Natural killer cell treated with Interleukin-12 subunit alpha and Interleukin-12 subunit beta and Interleukin-15 and Interleukin-18, amount 100 ng/mL, for 72 hours (primary cell): Measurements from ENCODE around the gene AFF3. TPM values are rescaled to one million over a fixed set of nuclear protein-coding genes. Genes with fewer than 3 reads are reported as not detected.
"Not testable (repeated sequence)": the region's sequence is repeated elsewhere in the genome, so short reads cannot be mapped to it uniquely, and the experiment has no call there.

Source experiments
- ATAC-seq, 2 donors: fragments of 150-1000 bp; cut with Tn5 transposase in 1 of 2; sonication (Bioruptor Pico), chemical (Tn5 transposase) in 1 of 2; 2 replicates each; pipeline ENCODE4 v1.10.0; 2021
- DNase-seq: peaks from one replicate; pipeline ENCODE4 v3.0.0; 2022; ENCODE audit warnings: low spot score
- H3K27ac Mint-ChIP-seq, 2 donors: 1 replicate in 1 of 2; 2 replicates in 1 of 2; pipeline ENCODE4 v1.8.0; 2022; ENCODE audit warnings: mixed read lengths in 2 of 2, mild to moderate bottlenecking in 1 of 2, moderate library complexity in 1 of 2
- H3K27me3 Mint-ChIP-seq, 2 donors: 1 replicate in 1 of 2; 2 replicates in 1 of 2; pipeline ENCODE4 v1.8.0; 2022; ENCODE audit warnings: mixed read lengths in 2 of 2
- H3K36me3 Mint-ChIP-seq: one replicate; pipeline ENCODE4 v1.8.0; 2022; ENCODE audit warnings: mixed read lengths
- H3K4me1 Mint-ChIP-seq, 2 donors: 1 replicate in 1 of 2; 2 replicates in 1 of 2; pipeline ENCODE4 v1.8.0; 2022; ENCODE audit warnings: low read depth in 2 of 2, mixed read lengths in 2 of 2, mild to moderate bottlenecking in 1 of 2
- H3K4me3 Mint-ChIP-seq: one replicate; pipeline ENCODE4 v1.8.0; 2022; ENCODE audit warnings: mixed read lengths
- H3K9me3 Mint-ChIP-seq: 2 replicates; pipeline ENCODE4 v1.8.0; 2022; ENCODE audit warnings: mixed read lengths
- total RNA-seq, 2 donors: library from RNA; stranded (reverse); gene quantifications; one replicate each; pipeline ENCODE4 v1.2.3, GENCODE V29; 2022

AFF3 gene
- total RNA-seq, 2 donors from 2014 or later, result 1.5 TPM; not detected in 1

DNA sequence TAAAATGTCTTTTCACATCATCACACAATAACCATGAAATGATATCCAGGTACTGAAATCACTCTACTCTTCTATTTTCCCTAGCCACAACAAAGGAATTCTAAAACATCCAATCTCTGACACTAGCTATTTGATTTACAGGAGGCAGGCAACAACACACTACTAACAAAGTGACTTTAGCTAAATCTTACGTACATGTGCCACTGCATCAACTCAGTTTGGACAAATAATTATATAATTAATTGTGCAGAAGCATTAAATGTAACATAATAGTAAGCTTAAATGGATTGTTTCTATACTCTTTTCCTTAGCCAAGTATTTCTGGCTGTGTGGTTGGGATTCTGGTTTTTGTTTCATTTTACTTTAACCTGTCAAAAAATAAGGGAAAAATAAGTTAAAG is 192.4 kb downstream of the AFF3 start:
- Mint-ChIP-seq H3K27me3 (no peaks in the 10 kb centered on the region), H3K4me1 (no peaks in the 10 kb centered on the region), H3K27ac (no peak overlapping the region), H3K4me3 (no peak overlapping the region), H3K36me3 (no peaks in the 10 kb centered on the region), H3K9me3 (no peaks in the 10 kb centered on the region)
- no peak for DNase-seq
- no peak for ATAC-seq

DNA sequence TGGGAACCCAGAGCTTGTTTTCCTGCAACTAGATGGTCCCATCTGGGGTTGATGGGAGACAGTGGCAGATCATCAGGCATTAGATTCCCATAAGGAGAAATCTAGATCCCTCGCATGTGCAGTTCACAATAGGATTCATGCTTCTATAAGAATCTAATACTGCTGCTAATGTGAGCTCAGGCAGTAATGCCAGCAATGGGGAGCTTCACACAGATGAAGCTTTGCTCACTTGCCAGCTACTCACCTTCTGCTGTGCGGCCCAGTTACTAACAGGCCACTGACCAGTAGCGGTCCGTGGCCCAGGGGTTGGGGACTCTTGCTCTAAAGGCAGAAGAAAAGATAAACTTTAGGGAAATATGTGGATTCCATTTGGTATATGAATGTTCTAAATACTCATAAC is 192.9 kb downstream of the AFF3 start:
- Mint-ChIP-seq H3K36me3 (no peaks in the 10 kb centered on the region), H3K4me3 (no peak overlapping the region), H3K9me3 (no peaks in the 10 kb centered on the region), H3K27me3 (peaks cover 0 to under 1% of the 10 kb centered on the region in 2 donors), H3K27ac (no peak overlapping the region), H3K4me1 (no peaks in the 10 kb centered on the region)
- DNase-seq (no peak), ATAC-seq (no peak)

DNA sequence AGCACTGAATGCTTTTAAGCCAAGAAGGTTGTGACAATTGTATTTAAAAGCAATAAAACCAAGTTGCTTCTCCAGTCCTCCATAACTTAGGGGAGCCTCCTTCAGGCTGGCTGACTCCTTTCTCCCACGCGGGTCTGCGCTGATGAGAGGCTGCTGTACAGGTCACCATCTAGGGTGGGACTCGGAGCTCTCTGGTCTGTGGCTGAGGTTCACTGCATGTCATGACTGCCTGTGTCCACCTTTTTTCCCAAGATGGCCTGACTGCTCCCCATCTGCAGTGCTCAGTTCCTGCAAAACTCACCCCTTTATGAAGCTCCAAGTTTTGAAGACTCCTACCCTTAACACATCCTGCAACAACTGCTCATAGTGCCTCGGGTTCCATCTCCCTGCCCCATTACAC is 194.4 kb downstream of the AFF3 start:
- no peak for DNase-seq
- ATAC-seq, result no peak
- no peak overlapping the region for H3K4me3 Mint-ChIP-seq
- peaks cover 2 to 8% of the 10 kb centered on the region in 2 donors for H3K27me3 Mint-ChIP-seq
- H3K9me3 Mint-ChIP-seq, result no peaks in the 10 kb centered on the region
- no peak overlapping the region for H3K27ac Mint-ChIP-seq
- H3K36me3 Mint-ChIP-seq, result no peaks in the 10 kb centered on the region
- no peaks in the 10 kb centered on the region for H3K4me1 Mint-ChIP-seq

DNA sequence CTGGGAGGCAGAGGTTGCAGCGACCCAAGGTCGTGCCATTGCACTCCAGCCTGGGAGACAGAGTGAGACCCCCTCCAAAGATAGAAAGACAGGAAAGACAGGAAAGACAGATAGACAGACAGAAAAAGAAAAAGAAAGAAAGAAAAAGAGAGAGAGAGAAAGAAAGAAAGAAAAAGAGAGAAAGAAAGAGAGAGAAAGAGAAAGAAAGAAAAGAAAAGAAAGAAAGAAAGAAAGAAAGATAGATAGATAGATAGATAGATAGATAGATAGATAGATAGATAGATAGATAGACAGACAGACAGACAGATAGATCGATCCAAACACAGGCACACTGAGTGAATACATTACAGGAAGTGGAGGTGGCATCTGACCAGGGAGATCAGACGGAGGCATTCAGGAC is 195.0 kb downstream of the AFF3 start:
- not testable (repeated sequence) for H3K27me3 Mint-ChIP-seq, H3K9me3 Mint-ChIP-seq, DNase-seq, H3K4me3 Mint-ChIP-seq, H3K36me3 Mint-ChIP-seq, H3K4me1 Mint-ChIP-seq, H3K27ac Mint-ChIP-seq, ATAC-seq

DNA sequence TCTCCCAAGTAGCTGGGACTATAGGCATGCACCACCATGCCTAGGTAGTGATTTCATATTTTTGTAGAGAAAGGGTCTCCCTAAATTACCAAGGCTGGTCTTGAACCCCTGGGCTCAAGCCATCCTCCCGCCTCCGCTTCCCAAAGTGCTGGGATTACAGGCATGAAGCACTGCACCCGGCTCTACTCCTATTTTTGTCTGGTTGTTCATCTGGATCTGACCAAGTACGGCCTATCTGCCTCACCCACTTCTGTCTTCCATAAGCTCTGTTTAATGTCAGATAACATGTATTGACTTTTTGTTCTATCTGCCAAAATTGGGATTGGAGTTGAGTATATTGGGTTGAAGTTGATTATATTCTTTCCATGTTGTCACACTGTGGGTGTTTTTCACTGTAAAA is 198.4 kb downstream of the AFF3 start:
- no peak overlapping the region for H3K4me3 Mint-ChIP-seq
- H3K36me3 Mint-ChIP-seq, result no peaks in the 10 kb centered on the region
- DNase-seq (no peak), ATAC-seq (no peak)
- H3K27ac Mint-ChIP-seq, result no peak overlapping the region
- peaks cover 4 to 8% of the 10 kb centered on the region in 2 donors for H3K27me3 Mint-ChIP-seq
- H3K4me1 Mint-ChIP-seq, result no peaks in the 10 kb centered on the region
- H3K9me3 Mint-ChIP-seq, result no peaks in the 10 kb centered on the region

DNA sequence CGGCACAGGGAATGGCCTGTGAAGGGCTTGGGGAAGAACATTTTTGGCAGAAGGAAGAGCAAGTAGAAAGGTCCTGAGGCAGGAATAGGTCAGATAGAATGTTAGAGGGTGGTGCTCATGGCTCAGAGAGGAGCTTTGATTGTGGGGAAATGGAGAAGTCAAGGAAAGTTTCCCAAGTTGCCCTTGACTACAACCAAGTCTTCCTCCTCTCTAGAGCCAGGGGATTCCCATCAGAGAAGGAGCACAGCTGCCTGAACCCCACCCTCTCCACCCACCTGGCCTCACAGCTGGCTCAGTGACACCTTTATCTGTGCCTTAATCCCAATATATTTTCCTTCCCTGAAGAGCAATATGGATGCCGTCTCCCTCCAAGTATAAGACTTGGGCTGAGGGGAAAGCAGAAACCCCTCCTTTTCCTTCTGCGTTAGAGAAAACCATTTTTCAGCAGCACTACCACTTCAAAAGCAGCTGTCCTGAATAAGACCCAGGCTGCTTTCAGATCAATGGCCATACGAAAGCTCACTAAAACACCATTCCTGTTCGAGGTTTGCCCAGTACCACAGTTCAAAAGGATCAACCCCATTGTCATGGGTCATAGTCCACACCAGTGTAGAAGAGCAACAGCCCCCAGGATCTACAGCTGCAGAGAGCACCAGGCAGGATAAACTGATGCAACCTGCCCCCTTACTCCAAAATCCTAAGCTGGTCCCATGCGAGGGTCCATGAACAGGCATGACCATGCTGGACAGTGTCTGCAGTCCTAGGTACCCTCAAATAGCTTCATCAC is 199.6 kb downstream of the AFF3 start:
- H3K4me1 Mint-ChIP-seq, result no peaks in the 10 kb centered on the region
- ATAC-seq, result no peak
- DNase-seq, result no peak
- H3K36me3 Mint-ChIP-seq, result no peaks in the 10 kb centered on the region
- H3K27ac Mint-ChIP-seq, result no peak overlapping the region
- peaks cover 4 to 8% of the 10 kb centered on the region in 2 donors for H3K27me3 Mint-ChIP-seq
- H3K4me3 Mint-ChIP-seq, result no peak overlapping the region
- H3K9me3 Mint-ChIP-seq, result no peaks in the 10 kb centered on the region

DNA sequence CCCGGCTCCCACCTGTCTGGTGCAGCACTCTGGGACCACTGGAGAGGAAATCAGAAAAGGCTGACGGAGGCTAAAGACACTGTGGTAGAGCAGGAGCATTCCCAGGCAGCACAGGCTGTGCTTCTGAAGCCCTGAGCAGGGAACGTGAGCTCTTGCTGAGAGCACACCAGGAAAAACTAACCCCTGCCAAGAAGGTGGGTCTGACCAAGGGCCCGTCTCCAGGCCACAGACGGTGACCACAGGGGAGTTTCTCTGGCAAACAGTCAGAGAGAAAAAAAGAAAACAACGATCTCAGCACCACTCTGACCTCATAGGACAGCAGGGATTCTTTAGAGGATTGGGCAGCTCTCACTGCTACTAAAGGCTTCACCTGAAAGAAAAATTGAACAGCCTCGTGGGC is 201.4 kb downstream of the AFF3 start:
- H3K27ac Mint-ChIP-seq, result no peak overlapping the region
- DNase-seq (peak; percentile 42), ATAC-seq (no peak)
- peaks cover 4 to 8% of the 10 kb centered on the region in 2 donors for H3K27me3 Mint-ChIP-seq
- H3K4me3 Mint-ChIP-seq, result no peak overlapping the region
- H3K4me1 Mint-ChIP-seq, result no peaks in the 10 kb centered on the region
- no peaks in the 10 kb centered on the region for H3K36me3 Mint-ChIP-seq
- H3K9me3 Mint-ChIP-seq, result no peaks in the 10 kb centered on the region

DNA sequence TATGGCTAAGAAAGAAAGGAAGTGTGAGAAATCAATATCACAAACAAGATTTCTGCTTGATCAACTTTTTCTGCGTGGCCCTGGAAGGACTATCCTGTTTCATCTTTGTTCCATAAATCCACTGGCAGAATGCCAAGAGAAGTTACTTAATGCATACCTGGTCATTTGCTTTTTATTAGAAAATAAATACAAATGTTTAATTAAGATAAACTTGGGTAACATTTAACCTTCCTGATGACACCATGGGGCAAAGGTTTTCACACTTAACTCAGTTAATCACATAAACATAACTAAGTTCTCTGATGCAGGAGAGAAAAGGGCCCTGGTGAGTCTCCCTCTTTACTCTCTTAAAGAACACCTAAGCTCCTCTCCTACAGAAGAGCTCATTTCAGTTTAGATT is 203.3 kb downstream of the AFF3 start:
- Mint-ChIP-seq H3K27ac (no peak overlapping the region), H3K27me3 (peaks cover 3 to 4% of the 10 kb centered on the region in 2 donors), H3K9me3 (no peaks in the 10 kb centered on the region), H3K4me3 (no peak overlapping the region), H3K36me3 (no peaks in the 10 kb centered on the region), H3K4me1 (no peaks in the 10 kb centered on the region)
- ATAC-seq, result no peak
- DNase-seq, result no peak

DNA sequence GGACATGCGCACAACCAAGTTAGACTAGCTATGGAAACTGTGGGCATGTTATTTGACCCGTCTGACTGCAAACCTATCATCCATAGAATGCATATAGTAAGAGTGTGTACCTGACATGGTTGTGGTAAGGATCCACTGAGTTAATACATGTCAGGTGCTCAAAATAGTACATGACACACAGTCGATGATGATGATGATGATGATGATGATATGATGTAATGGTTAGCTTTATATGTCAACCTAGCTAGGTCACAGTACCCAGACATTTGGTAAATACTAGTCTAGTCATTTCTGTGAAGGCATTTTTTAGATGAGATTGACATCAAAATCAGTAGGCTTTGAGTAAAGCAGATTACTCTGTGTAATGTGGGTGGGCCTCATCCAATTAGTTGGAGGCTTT is 204.1 kb downstream of the AFF3 start:
- no peaks in the 10 kb centered on the region for H3K36me3 Mint-ChIP-seq
- DNase-seq, result no peak
- H3K4me1 Mint-ChIP-seq, result no peaks in the 10 kb centered on the region
- no peak overlapping the region for H3K4me3 Mint-ChIP-seq
- H3K9me3 Mint-ChIP-seq, result no peaks in the 10 kb centered on the region
- peaks cover 0 to 2% of the 10 kb centered on the region in 2 donors for H3K27me3 Mint-ChIP-seq
- ATAC-seq, result no peak
- H3K27ac Mint-ChIP-seq, result no peak overlapping the region

DNA sequence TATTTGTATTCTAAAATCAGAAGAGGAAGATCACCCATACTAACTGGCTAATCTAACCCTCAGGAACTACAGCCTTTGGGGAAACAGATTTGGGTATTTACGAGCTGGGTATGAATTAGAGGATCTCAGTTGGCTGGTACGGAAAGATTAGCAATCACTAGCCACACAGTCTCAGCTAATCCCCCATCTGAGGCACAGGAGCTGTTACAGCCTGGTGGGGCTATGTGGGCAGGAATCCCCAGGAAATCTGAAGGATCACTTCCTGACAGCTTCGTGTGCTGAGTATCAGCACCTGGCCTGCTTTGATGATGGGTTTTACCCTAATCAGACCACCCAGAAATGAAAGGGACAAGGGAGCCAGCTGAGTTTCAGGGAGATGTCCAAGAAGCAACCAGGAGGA is 206.3 kb downstream of the AFF3 start:
- no peak for DNase-seq

DNA sequence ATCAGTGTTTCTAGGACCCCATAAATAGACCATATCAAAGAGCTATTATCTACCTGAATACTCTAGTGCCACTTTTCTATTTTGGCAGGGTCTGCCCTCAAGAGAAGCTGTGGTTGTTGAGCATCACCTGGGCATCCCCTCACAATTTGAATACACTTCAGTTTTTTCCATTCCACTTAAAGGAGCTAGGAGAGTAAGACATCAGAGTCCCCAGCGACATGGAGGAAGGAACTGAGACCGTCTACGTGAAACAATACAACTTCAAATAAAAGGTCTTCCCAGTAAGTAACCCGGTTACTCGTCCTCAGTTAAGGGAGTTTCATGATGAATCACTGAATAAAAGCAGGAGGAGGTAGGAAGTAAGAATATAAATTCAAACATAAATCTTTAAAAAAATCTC is 206.7 kb downstream of the AFF3 start:
- no peaks in the 10 kb centered on the region for H3K4me1 Mint-ChIP-seq
- no peaks in the 10 kb centered on the region for H3K9me3 Mint-ChIP-seq
- H3K36me3 Mint-ChIP-seq, result no peaks in the 10 kb centered on the region
- no peak for ATAC-seq
- DNase-seq, result no peak
- no peak overlapping the region for H3K27ac Mint-ChIP-seq
- no peaks in the 10 kb centered on the region for H3K27me3 Mint-ChIP-seq
- no peak overlapping the region for H3K4me3 Mint-ChIP-seq

More for the DNA sequence above, 206.3 kb downstream of the AFF3 start:
- H3K4me1 Mint-ChIP-seq, result no peaks in the 10 kb centered on the region
- ATAC-seq, result no peak
- no peaks in the 10 kb centered on the region for H3K36me3 Mint-ChIP-seq
- no peak overlapping the region for H3K4me3 Mint-ChIP-seq
- H3K27ac Mint-ChIP-seq, result no peak overlapping the region
- H3K27me3 Mint-ChIP-seq, result no peaks in the 10 kb centered on the region
- H3K9me3 Mint-ChIP-seq, result no peaks in the 10 kb centered on the region

DNA sequence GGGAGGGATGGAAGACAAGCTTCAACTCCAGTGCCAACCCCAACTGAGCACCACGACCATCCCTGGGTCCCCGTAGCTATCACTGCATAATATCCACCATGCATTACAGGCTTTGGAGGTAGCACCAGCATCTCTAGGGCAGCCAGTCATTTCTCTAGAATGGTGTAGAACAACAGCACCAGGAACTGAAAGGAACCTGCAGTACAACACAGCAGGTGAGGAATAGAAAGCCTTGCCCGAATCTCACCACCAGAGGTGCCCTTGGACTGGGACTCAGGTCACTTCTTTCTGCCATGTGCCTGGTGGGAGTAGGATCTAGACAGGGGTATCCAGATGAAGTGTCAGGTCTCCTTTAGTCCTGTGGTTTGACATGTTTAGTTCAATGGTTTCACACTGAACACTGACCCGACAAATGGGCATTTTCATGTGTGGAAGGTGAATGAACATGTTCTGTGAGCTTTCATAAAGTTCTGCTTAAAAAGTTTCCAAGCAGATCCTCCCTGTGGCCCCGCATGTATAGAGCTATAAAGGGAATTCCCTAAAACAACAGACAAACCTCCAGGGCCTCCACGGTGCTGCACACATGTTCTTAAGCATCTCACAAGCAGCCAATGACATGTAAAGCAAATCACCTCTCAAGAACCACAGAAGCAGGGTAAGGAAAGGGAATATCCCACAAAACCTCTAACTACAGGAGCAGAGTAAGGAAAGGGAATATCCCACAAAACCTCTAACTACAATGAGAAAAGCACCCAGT is 208.3 kb downstream of the AFF3 start:
- H3K4me3 Mint-ChIP-seq, result no peak overlapping the region
- no peak for DNase-seq
- no peak for ATAC-seq
- peaks cover 0 to 2% of the 10 kb centered on the region in 2 donors for H3K27me3 Mint-ChIP-seq
- H3K4me1 Mint-ChIP-seq, result no peaks in the 10 kb centered on the region
- H3K27ac Mint-ChIP-seq, result no peak overlapping the region
- no peaks in the 10 kb centered on the region for H3K9me3 Mint-ChIP-seq
- no peaks in the 10 kb centered on the region for H3K36me3 Mint-ChIP-seq

DNA sequence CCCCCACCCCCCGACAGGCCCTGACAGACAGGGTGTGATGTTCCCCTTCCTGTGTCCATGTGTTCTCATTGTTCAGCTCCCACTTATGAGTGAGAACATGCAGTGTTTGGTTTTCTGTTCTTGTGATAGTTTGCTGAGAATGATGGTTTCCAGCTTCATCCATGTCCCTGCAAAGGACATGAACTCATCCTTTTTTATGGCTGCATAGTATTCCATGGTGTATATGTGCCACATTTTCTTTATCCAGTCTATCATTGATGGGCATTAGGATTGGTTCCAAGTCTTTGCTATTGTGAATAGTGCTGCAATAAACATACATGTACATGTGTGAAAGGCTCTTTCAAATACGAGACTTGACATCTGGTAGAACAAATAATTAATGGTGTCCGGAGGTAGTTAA is 208.9 kb downstream of the AFF3 start:
- H3K27ac Mint-ChIP-seq, DNase-seq, H3K4me3 Mint-ChIP-seq, H3K27me3 Mint-ChIP-seq, H3K36me3 Mint-ChIP-seq, H3K4me1 Mint-ChIP-seq, ATAC-seq, H3K9me3 Mint-ChIP-seq: not testable (repeated sequence)

DNA sequence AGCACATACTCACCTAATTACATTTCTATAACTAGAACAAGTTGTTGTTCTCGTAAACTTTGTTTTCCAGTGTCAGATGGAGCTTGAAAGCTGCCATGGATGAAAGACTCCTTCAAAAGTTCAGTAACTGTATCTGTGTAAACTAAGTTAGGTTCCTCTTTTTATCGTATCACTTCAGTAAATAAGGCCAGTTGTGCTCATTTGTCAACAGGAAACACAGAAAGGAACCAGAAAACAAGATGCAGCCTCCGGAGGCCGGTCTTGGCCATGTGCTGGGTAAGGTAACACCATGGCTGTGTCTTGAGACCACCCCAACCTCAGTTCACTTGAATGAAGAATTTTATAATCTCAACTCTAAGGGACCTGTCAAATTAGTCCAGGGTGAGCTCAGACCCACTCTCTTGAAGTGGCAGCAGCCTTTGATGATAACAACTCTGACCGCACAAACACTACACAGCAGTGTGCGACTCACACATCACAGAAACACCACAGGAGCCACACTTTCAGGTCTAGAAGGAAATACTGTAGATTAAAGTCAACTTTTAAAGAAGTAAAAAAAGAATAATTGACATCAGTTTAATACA is 213.8 kb downstream of the AFF3 start:
- Mint-ChIP-seq H3K27me3 (peaks cover 0 to 5% of the 10 kb centered on the region in 2 donors), H3K36me3 (no peaks in the 10 kb centered on the region), H3K9me3 (peaks cover 2% of the 10 kb centered on the region), H3K27ac (no peak overlapping the region), H3K4me1 (no peaks in the 10 kb centered on the region), H3K4me3 (no peak overlapping the region)
- no peak for DNase-seq
- peak in 1 of 2 donors; percentile 43 for ATAC-seq
